HepG2 (cell line): Measurements from ENCODE around the gene ALX1. TPM values are rescaled to one million over a fixed set of nuclear protein-coding genes. Genes with fewer than 3 reads are reported as not detected.

Experiments
- ATAC-seq: fragments of 200-7000 bp; cut with Tn5 transposase; 3 replicates; pipeline ENCODE4 v1.9.1; 2020; ENCODE audit warnings: mild to moderate bottlenecking, moderate library complexity
- BruUV-seq: library from RNA; stranded (reverse); fragments of 400-500 nt; replicated peaks from 2 replicates; lab custom pipeline; 2021; lab: Mats Ljungman, UMichigan
- CTCF ChIA-PET: fragments of 300-600 bp; formaldehyde crosslinking; extraction: SDS; loops from one replicate; lab custom pipeline; 2021; ENCODE audit warnings: low total read pairs, inconsistent platforms, low intra/inter-chr PET ratio; lab: Yijun Ruan, JAX
- POLR2A ChIA-PET: fragments of 350-600 bp; sonication (Branson Sonifier 250); formaldehyde crosslinking; loops from one replicate; lab custom pipeline; 2020; ENCODE audit warnings: antibody characterized with exemption, inconsistent platforms; lab: Yijun Ruan, JAX
- DNase-seq: peaks from one replicate; pipeline ENCODE4 v3.0.0-alpha.2; 2015; ENCODE audit warnings: low spot score
- FAIRE-seq: peaks from 3 replicates; lab custom pipeline; 2011; peaks lifted over from hg19 to GRCh38; lab: Jason Lieb, UNC
- H2AFZ ChIP-seq: one replicate; pipeline ENCODE4 v1.6.1; 2011; ENCODE audit warnings: low read length, inconsistent platforms
- H3K27ac ChIP-seq: fragments of 300-600 bp; 3 replicates; pipeline ENCODE4 v1.8.0; 2011; ENCODE audit warnings: mixed run types, mild to moderate bottlenecking, mixed read lengths, low read length, inconsistent platforms; ENCODE audit not compliant: insufficient read depth; ENCODE audit errors: extremely low read length
- H3K27me3 ChIP-seq, 2 experiments: fragments of 200-600 bp in 1 of 2; 2 replicates in 1 of 2; 3 replicates in 1 of 2; pipeline versions ENCODE4 v1.6.0 to v1.8.0; 2011; ENCODE audit warnings: low read length in 2 of 2, mild to moderate bottlenecking in 2 of 2, moderate library complexity in 2 of 2, inconsistent platforms in 1 of 2; ENCODE audit not compliant: insufficient read depth in 2 of 2, control insufficient read depth in 1 of 2
- H3K36me3 ChIP-seq, 2 experiments: fragments of 200-600 bp in 1 of 2; replicated peaks in 1 of 2; 2 replicates in 1 of 2; 3 replicates in 1 of 2; pipeline versions ENCODE4 v1.5.1 to v1.8.0; 2011; ENCODE audit warnings: low read length in 2 of 2, inconsistent platforms in 1 of 2; ENCODE audit not compliant: insufficient read depth in 2 of 2, control insufficient read depth in 1 of 2
- H3K4me1 ChIP-seq: 2 replicates; pipeline ENCODE4 v1.5.1; 2012; ENCODE audit warnings: low read length, inconsistent platforms; ENCODE audit not compliant: insufficient read depth
- H3K4me2 ChIP-seq: 2 replicates; pipeline ENCODE4 v1.6.0; 2011; ENCODE audit warnings: low read depth, low read length, inconsistent platforms
- H3K4me3 ChIP-seq, 3 experiments: fragments of 200-600 bp in 1 of 3; sonication (generic), shearing (Covaris generic) in 1 of 3; replicated peaks in 1 of 3; 2 replicates each; pipeline ENCODE4 v1.5.1; 2011 to 2016; ENCODE audit warnings: low read length in 3 of 3, inconsistent platforms in 2 of 3, low read depth in 2 of 3, mild to moderate bottlenecking in 2 of 3, control low read depth in 1 of 3, mixed read lengths in 1 of 3; ENCODE audit not compliant: insufficient read depth in 1 of 3
- H3K79me2 ChIP-seq: one replicate; pipeline ENCODE4 v1.6.1; 2011; ENCODE audit warnings: low read length, inconsistent platforms; ENCODE audit not compliant: insufficient read depth
- H3K9ac ChIP-seq: 2 replicates; pipeline ENCODE4 v1.6.0; 2011; ENCODE audit warnings: mild to moderate bottlenecking, low read depth, low read length, inconsistent platforms; ENCODE audit not compliant: insufficient read depth
- H3K9me3 ChIP-seq: 2 replicates; pipeline ENCODE4 v1.5.1; 2012; ENCODE audit warnings: mild to moderate bottlenecking, low read length
- H4K20me1 ChIP-seq: 2 replicates; pipeline ENCODE4 v1.6.0; 2011; ENCODE audit warnings: inconsistent platforms, mild to moderate bottlenecking, low read length, moderate library complexity; ENCODE audit not compliant: insufficient read depth
- HDAC1 ChIP-seq: sonication (generic); formaldehyde crosslinking; IDR thresholded peaks from 2 replicates; pipeline ENCODE4 v1.5.1; 2020; ENCODE audit warnings: mild to moderate bottlenecking, missing genetic modification reagents
- HNRNPK ChIP-seq: fragments of 200-400 bp; formaldehyde crosslinking; IDR thresholded peaks from 2 replicates; pipeline ENCODE4 v1.6.1; 2018; ENCODE audit warnings: low read length, low read depth, moderate library complexity, mild to moderate bottlenecking; ENCODE audit not compliant: poor library complexity, severe bottlenecking
- ISL2 ChIP-seq: sonication (generic); formaldehyde crosslinking; IDR thresholded peaks from 2 replicates; pipeline ENCODE4 v1.5.0; 2020; ENCODE audit warnings: missing genetic modification reagents
- TBL1XR1 ChIP-seq: fragments of 150-350 bp; IDR thresholded peaks from 2 replicates; pipeline ENCODE4 v1.6.1; 2014; ENCODE audit warnings: borderline replicate concordance, low read length; ENCODE audit not compliant: partially characterized antibody
- ZFP36L2 ChIP-seq: sonication (generic); formaldehyde crosslinking; IDR thresholded peaks from 2 replicates; pipeline ENCODE4 v1.4.0; 2020; ENCODE audit warnings: missing genetic modification reagents
- ZNF343 ChIP-seq: sonication (generic); formaldehyde crosslinking; IDR thresholded peaks from 2 replicates; pipeline ENCODE4 v1.4.0; 2020; ENCODE audit warnings: mild to moderate bottlenecking, missing genetic modification reagents
- ZNF569 ChIP-seq: sonication (generic); formaldehyde crosslinking; IDR thresholded peaks from 2 replicates; pipeline ENCODE4 v1.5.0; 2020; ENCODE audit warnings: mild to moderate bottlenecking, missing genetic modification reagents, moderate library complexity, borderline replicate concordance
- ZNF720 ChIP-seq: sonication (generic); formaldehyde crosslinking; IDR thresholded peaks from 2 replicates; pipeline ENCODE4 v1.4.0; 2020; ENCODE audit warnings: missing genetic modification reagents
- WGBS: methylation state at CpG from one replicate; pipeline ENCODE4 v1.1.6; 2017; ENCODE audit warnings: low lambda C conversion rate; 5-methylcytosine and 5-hydroxymethylcytosine counted together
- in situ Hi-C: cut with HindIII; loops from 2 replicates; pipeline ENCODE4 v1.10.0; 2017; ENCODE audit warnings: low pct_unique_long_range_greater_than_20kb; ENCODE audit not compliant: extremely low pct_ligation_motif_present
- intact Hi-C: fragments of 100-400 bp; cut with micrococcal nuclease; formaldehyde crosslinking; loops from one replicate; pipeline ENCODE4 v1.10.0; 2022; ENCODE audit not compliant: unreplicated experiment
- polyA plus RNA-seq, 8 experiments: library from polyadenylated mRNA; depleted of rRNA in 3 of 8; stranded (reverse) in 7 of 8; unstranded in 1 of 8; fragments of >200 nt; fragmentation: Illumina TruSeq in 4 of 8; extraction: Trizol in 4 of 8; gene quantifications; 2 replicates each; pipeline versions ENCODE4 v1.2.1 to v1.2.3, GENCODE V29; 2011 to 2016; ENCODE audit warnings: low read depth in 4 of 8, missing spikeins in 1 of 8, mixed read lengths in 1 of 8; ENCODE audit not compliant: insufficient read depth in 1 of 8
- total RNA-seq, 5 experiments: library from RNA; depleted of rRNA; stranded (reverse); fragments of >200 nt; fragmentation: Illumina TruSeq; extraction: Trizol; gene quantifications; 2 replicates each; pipeline ENCODE4 v1.2.3, GENCODE V29; 2016; ENCODE audit warnings: low read depth in 1 of 5
- TF ChIP-seq, protein P1 (sequence below): sonication (generic); formaldehyde crosslinking; IDR thresholded peaks from 2 replicates; pipeline ENCODE4 v1.4.0; 2020; ENCODE audit warnings: missing genetic modification reagents

The ALX1 gene
- total and polyA plus RNA-seq, 2 of the 13 experiments (the other 11 are each of a cell fraction or from before 2014, with no cell fraction given) = not detected

DNA sequence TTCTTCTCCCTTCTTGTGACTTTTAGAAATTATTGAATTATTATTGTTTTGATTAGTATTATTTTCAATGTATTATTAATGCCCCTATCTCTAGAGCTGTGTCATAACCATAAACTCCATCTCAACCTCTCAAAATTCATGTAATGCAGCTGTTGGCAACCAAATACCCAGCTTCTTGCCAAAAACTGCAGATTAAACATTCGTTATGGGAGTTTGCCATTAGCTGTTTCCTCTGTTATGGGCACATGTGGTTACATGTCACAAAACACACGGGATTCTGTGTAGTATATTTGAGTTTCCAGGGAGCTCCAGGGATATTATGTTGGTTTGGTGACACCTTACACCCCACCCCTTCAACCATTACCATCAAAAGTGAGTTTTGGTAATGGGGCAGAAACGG lies 2.8 kb upstream of the ALX1 start:
- no peak overlapping the region for H3K4me2 ChIP-seq
- FAIRE-seq (no peak), DNase-seq (no peak), ATAC-seq (no peak)
- H3K9me3 ChIP-seq = no peaks in the 10 kb centered on the region
- no peak overlapping the region for H3K27ac ChIP-seq
- no peak overlapping the region for H2AFZ ChIP-seq
- in situ Hi-C loops (no loop called here), intact Hi-C loops (no loop called here)
- no peaks in the 10 kb centered on the region for H4K20me1 ChIP-seq
- BruUV-seq = no TSS peak
- 0 out of 2 replicates have a peak, but pooled peaks cover 5% of the 10 kb centered on the region for H3K4me1 ChIP-seq
- TF ChIP-seq ZNF720 (CRISPR knock-in tag) (no peak), ZNF569 (CRISPR knock-in tag) (no peak), ISL2 (CRISPR knock-in tag) (no peak), ZNF343 (CRISPR knock-in tag) (no peak), ZFP36L2 (CRISPR knock-in tag) (no peak), HNRNPK (no peak), TBL1XR1 (no peak), HDAC1 (CRISPR knock-in tag) (no peak)
- TF ChIP-seq, protein P1, sequence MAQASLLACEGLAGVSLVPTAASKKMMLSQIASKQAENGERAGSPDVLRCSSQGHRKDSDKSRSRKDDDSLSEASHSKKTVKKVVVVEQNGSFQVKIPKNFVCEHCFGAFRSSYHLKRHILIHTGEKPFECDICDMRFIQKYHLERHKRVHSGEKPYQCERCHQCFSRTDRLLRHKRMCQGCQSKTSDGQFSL (CRISPR knock-in tag) = no peak
- H3K36me3 ChIP-seq = no peaks in the 10 kb centered on the region
- peaks cover 5 to 43% of the 10 kb centered on the region in 2 experiments; a peak in 4 of 5 replicates for H3K27me3 ChIP-seq
- ChIA-PET CTCF (no interaction called here), POLR2A (no interaction called here)
- H3K9ac ChIP-seq = no peak overlapping the region
- no peaks in the 10 kb centered on the region for H3K79me2 ChIP-seq
- no peak overlapping the region for H3K4me3 ChIP-seq
- WGBS = 0% methylated on average over 3 of the region's 3 CpGs
